HG02938 (cell line): ENCODE data around the gene KRTAP3-1.

ENCODE experiments used
- ATAC-seq: cut with Tn5 transposase; IDR thresholded peaks from one replicate; pipeline ENCODE4 v1.9.1; 2021; ENCODE audit warnings: mild to moderate bottlenecking, moderate library complexity; ENCODE audit not compliant: unreplicated experiment

KRTAP3-1 gene

GRCh38 chr17:40980596-40980995, 28.3 kb downstream of the KRTAP3-1 start:
- ATAC-seq = no peak

DNA sequence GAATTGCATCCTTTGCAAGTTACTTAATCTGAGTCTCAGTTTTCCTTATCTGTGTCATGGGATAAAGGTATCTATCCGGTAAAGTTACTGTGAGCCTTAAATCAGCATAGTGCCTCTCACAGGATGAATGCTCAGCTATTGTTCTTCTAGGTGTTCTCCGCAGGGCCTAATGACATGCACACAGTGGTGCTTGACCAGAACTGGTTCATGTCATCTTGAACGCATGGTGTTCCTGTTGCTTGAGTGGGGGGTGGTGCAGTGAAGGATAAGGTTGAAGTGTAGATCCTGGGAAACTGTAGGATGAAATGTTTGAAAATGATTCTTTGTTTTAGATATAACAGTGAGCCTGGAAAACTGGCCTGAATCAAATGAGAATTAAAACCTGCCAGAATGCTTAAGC, 28.8 kb downstream of the KRTAP3-1 start:
- no peak for ATAC-seq

DNA sequence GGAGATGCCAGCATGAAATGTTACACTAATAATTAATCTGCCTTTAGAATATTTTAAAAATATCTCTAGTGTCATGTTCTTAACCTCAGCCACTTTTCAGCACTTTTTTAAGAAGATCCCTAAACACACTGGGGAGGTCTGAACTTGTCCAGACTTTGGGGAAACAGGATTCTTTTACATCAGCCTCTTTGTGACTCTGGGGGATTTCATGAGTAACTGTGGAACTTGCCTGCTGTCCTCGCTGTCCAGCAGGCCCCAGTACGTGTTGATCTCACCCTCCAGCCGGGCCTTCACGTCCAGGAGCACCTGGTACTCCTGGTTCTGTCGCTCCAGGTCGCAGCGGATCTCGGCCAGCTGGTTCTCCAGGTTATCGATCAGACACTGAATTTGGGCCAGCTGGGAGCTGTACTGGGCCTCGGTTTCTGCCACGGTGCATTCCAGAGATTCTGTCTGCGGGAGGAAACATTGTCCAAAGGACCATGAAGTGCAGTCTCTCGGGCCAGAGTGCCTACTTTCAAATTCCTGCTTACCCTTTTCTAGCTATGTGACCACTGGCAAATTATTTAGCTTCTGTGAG, 30.3 kb downstream of the KRTAP3-1 start:
- ATAC-seq = no peak

DNA sequence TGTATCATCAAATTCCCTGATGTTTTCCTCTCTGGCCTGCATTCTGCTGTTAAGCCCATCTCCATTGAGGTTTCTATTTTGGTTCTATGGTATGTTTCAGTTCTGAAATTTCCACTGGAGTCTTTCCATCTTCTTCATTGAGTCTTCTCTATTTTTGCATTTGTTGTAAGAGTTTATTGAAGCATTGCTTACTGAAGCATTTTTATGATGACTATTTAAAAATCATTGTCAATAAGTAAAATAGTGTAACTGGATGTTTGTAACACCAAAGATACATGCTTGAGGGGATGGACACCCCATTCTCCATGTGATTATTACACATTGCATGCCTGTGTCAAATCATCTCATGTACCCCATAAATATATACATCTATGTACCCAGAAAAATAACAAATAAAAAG, 33.4 kb downstream of the KRTAP3-1 start:
- no peak for ATAC-seq

- no peak for ATAC-seq
Measured at GRCh38 chr17:40974366-40974765, 34.6 kb downstream of the KRTAP3-1 start.

DNA sequence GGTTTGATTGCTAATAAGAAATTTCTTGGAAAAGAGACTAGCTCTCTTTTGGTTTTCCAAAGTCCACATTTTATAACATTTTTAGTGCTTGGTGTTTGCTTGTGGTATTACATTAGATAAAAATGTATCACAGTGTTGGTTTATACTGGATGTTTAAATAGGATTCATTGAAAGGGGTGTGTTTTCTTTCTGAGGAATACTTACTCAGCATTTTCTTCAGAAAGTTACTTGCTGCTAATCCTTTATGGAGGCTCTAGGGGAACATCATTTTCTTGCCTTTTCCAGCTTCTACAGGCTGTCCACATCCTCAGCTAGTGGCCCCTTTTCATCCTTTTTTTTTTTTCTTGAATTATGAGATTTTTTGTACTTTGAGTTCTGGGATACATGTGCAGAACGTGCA, 41.3 kb downstream of the KRTAP3-1 start:
- no peak for ATAC-seq

- no peak for ATAC-seq
Measured at GRCh38 chr17:40966848-40967247, 42.1 kb downstream of the KRTAP3-1 start, which contains the start of gene KRT39. KRT39 (minus strand) TSS chr17:40966948; CDS start chr17:40966856, 92 bp downstream.

DNA sequence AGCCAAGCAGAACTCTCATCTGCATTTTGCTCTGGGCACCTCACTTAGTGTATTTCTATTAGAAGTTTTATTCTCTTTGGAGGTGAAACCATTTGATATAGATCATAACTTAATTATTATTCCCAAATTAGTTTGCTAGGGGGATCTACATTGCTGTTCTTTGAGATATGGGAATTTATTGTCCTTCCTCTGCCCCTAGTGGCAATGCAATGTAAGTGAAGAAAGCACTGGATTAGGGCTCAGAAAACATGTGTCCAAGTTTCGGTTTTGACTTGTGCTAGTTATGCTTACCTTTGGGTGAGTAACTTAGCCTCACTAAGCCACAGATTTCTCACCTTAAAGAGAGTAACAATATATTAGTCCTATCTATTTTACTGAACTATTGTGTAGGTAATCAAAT, 45.1 kb downstream of the KRTAP3-1 start:
- ATAC-seq = no peak

DNA sequence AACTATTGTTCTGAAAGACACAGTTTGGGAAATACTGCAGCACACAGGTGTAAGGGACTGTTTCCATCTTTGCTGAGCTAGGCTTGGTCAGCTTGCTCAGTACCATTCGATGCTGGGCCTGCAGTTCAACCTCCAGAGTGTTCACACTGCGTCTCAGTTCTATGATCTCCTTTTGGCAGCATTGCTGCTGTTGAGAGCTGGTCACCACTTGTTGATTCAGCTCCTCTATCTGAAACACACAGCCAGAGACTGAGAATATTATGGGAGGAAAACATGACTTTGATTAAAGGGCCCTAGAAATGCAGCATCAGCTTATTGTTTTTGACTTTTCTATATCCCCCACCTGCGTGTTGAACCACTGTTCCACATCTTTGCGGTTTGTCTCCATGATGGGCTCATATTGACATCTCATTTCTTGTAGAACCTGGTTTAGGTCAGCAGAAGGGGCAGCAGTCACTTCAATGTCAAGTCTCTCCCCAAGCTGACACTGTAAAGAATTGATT, 46.8 kb downstream of the KRTAP3-1 start:
- no peak for ATAC-seq

DNA sequence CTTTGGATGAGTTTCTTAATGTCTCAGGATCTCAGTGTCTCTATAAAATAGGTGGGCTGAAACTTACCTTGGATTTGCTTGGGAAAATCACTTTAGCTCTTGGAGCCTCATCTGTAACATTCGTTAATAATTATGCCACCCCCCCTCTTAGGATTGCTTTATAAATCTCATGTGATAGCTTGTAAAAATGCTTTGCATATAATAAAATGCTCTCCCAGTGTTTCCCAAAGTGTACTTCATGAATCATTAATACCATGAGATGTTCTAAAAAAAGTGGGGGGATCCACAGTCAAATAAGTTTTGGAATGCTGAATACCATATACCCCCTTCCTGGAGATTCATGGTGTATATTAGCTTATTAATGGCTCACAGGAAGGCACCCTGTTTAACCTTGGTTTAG, 47.3 kb downstream of the KRTAP3-1 start:
- ATAC-seq = no peak

- no peak for ATAC-seq
Measured at GRCh38 chr17:40960144-40960543, 48.8 kb downstream of the KRTAP3-1 start.
